NCI-H2171 treated with DMSO at 0.1 percent for 48 hours (cell line): ENCODE data around the gene BATF.

Source experiments
- DNase-seq: peaks from one replicate; lab custom pipeline; 2025; lab: John Stamatoyannopoulos, UW

Gene BATF

GRCh38 chr14:75499084-75499875 lies 23.0 kb upstream of the BATF start:
- no peak for DNase-seq

DNA sequence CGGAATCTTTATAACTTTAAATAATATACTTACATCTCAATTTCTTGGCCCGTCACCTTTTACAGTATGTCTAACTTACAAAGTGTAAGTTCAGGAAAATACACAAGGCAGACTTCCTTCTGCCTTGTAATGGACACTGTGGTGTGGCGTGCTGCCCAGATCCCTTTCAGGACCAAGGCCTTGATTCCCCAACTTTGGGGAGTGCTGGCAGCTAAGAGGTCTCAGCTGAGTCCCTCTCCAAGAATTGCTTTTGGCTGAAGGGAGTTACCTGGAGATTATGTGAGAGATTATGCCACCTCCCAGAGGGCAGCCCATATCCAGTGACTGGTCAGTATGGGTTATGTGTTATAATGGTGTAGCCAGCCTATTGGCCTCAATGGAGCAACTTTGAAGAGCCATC lies 21.2 kb upstream of the BATF start:
- no peak for DNase-seq

- no peak for DNase-seq
Observed at GRCh38 chr14:75504411-75504810, 17.9 kb upstream of the BATF start.

DNA sequence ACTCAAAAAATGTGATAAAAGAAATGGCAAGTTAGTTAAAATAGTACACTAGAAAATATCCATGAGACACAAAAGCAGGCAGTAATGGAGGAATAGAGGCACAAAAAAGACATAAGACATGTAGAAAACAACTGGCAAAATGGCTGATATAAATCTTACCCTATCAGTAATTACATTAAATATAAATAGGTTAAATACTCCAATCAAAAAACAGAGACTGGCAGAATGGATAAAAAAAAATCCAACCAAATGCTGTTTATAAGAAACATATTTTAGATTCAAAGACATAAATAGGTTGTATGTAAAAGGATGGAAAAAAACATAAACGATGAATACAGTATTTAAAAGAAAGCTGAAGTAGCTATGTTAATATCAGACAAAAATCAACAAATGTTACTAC lies 15.3 kb upstream of the BATF start:
- no peak for DNase-seq

DNA sequence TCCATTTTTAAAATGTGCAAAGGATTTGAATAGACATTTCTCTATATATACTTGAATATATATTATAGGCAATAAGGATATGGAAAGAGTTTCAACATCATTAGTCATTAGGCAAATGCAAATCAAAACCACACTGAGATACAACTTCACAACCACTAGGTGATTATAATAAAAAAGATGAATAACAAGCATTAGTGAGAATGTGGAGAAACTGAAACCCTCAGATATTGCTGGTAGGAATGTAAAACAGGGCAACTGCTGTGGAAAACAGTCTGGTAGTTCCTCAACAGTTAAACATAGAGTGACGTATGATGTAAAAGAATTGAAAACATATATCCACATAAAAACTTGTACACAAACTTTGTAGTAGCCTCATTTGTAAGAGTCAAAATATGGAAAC lies 11.7 kb upstream of the BATF start:
- DNase-seq, result no peak

DNA sequence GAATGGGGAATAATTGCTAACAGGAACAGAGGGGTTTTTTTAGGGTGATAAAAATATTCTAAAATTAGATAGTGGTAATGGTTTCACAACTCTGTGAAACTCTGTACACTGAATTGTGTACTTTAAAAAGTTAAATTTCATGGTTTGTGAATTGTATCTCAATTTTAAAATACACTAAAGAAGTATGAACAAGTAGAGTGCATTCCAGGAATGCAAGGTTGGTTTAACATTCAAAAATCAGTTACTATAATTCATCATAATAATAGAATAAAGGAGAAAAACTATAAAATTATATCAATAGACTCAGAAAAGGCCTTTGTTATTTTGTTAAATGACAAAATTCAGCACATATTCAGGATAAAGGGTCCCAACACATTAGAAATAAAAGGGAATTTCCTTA lies 11.1 kb upstream of the BATF start:
- DNase-seq, result no peak

GRCh38 chr14:75513911-75514672 lies 8.2 kb upstream of the BATF start:
- no peak for DNase-seq

GRCh38 chr14:75514673-75515628 lies 7.3 kb upstream of the BATF start:
- no peak for DNase-seq

DNA sequence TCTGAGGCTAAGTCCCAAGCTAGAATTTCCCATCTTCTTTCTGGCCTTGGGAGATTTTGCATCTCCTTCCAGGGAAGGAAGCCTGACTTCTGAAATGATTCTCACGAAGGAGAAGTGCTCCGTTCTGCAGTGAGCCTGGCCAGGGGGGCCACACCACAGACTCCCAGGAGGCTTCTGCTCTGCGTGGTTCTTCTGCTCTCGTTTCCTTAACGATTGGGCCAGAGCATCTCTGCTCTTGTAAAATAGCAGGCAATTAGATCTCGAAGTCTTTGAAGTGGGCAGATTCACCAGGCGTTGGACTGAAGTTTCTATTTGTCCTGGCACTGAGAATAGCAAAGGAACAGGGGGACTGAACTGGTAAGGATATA lies 6.7 kb upstream of the BATF start:
- DNase-seq, result no peak

DNA sequence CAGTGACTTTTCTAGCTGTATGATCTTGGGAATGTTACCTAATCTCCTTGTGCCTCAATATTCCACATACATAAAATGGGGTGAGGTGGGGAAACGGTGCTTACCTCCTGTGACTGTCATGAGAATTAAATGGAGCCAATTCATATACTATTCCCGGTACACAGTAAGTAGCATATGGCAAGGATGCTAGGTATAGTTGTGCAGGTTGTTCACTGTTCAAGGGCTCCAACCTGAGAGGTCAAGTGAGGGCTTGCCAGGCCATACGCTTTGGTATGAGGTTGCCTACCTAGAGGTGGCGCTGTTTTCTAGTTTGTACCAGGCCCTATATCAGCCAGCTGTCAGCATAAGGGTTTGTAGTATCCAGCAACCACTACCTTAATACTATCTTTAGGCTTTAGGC lies 3.6 kb upstream of the BATF start:
- no peak for DNase-seq

DNA sequence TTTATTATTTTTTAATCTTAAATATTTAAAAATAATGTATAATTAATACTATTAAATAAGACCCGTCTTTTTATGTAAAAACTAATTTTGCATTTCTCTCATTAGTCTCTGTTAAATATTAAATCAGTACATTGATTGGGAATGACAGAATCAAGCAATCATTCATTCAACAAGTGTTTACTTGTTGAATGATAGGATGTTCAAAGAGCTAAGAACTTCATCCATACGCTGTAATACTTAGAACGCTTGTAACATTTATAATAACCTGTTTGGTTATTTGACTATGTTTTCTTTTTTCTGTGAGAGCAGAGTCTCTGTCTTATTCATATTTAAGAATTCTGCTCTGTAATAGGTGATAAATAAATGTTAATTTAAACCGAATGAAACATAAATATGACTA lies 2.9 kb upstream of the BATF start:
- DNase-seq, result no peak

DNA sequence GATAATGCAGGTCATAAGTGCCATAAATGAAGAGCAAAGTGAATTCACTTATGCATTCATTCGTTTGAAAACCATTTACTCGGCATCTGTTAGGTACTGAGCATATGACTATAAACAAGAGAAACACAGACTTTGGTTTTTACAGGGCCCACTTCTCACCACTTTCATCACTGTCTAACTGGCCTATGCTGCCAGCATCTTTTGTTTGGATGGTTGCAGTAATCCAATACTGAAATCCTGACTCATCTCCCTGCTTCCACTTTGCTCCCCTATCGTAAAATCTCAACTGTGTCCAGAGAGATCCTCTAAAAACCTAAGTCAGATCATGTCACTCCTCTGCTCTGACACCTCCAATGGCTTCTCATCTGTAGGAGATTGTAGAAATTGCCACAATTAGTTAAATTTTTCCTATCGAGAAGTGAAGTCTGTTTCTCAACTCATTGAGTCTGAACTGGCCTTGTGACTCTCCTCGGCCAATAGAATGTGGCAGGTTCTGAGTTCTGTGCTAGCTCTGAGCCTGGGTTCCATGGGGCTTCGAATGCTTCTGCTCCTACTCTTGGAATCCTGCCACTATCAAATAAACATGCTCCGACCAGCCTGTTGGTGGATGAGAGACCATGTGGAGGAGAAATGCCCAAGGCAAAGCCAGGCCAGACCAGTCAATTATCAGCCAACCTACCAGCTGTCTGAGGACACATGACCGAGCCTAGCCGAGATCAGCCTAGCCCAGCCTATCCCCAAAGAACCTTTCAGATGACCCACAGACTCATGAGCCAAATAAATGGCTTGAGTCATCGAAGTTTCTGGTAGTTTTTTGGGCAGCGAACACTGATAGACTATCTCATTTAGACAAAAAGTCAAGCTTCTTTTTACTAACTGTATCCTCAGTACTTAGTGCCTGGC lies 2.2 kb upstream of the BATF start:
- no peak for DNase-seq

DNA sequence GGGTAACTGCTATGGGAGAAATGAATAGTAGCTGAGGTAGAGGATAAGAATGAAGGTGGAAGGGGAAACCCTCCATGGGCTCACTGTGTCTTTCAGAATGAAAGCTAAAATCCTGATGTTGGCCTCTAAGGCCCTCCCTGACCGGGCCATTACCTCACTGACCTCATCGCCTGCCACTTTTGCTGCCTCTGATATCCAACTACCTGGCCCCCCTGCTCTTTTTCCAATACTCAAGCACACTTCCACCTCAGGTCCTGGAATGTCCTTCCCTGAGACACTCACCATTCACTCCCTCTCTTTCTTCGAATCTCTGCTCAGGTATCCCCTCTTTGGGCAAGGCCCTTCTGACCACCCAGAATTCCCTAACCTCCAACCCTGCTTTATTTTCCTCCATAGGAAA lies 1.4 kb upstream of the BATF start:
- DNase-seq, result no peak

- no peak for DNase-seq
Observed at GRCh38 chr14:75521415-75522199, 662 bp upstream of the BATF start.

DNA sequence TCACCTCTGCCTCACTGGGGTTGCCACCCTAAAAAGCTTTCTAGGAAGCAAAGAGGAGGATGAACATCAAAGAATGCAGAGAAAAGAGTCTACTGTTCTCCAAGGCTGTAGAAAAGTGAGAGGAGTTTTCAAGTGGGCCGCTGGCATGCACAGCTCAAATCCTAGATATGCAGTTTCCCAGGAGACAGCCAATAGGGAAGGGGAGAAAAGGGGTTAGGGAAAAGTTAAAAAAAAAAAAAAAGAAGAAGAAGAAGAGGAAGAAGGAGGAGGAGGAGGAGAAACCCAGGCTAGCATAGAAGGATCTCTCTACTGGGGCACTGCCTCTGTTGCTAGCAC lies 682 bp downstream of the BATF start:
- no peak for DNase-seq

DNA sequence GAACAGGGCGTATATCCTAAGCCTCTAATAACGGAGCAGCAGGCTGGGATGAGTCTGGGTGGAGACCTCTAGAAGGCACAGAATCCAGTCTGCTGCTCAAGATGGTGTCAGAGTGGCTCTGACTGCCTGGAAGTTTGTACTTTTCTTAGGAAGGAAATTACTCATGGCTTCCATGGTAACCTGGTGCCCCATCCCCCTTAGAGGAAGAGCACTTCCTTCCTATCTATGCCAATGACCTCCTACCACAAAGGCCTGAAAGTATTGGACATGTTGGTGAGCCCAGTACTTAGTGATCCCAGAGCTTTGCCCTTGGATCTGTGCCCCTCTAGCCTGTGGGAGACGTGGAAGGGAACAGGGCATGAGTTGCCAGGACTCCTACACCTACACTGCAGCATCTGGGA lies 1.5 kb downstream of the BATF start:
- no peak for DNase-seq

- DNase-seq, result no peak
Observed at GRCh38 chr14:75525969-75526368, 3.7 kb downstream of the BATF start.

DNA sequence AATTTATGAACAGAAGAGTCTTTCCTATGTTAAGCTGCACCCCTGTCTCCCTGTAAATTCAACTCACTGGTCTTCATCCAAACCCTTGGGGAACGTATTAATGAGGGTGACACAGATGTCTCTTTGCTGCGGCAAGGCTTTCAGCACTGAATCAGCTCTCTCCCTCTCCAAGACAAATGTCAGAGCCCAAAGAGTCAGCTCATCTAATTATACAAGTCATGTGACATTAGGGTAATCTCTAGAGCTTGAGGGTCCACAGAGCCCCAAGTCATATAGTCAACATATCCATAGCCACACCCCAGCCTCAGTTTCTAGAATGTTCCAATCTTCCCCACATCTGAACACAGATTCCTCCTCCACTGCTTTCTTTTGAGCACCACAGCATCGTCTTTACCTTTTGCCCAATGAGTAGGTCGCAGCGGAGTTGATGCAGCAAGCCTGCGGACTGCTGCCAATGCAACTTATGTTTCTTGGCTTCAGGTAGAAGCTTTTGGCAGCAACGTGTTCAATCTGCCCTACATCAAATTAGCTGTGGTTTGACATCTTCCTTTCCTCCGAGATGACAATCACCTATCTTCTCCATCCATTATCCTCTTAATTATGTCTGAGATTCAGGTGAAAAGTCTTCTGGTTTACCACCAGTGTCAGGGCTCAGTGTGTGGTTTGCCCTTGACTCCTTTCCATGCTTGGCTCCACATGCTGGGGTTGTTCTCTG lies 5.3 kb downstream of the BATF start:
- DNase-seq, result no peak

DNA sequence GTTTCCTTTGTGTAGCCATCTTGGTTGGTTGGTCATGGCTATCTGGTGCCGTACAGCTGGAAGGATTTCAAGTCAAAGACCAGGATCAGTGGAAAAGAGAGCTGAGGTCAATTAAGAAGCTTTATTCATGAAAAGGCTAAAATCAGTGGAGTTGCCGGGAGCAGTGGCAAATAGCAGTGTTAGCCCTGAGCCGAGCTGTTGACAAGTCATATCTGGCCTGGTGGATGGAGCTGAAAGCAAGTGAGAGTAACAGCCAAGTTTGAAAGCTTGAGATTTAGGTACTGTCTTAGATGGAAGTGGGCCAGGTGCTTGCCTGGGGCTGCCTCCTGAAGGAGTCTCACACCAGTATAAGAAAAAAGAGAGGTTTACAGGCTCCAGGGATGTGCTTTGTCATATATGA lies 9.0 kb downstream of the BATF start:
- no peak for DNase-seq

DNA sequence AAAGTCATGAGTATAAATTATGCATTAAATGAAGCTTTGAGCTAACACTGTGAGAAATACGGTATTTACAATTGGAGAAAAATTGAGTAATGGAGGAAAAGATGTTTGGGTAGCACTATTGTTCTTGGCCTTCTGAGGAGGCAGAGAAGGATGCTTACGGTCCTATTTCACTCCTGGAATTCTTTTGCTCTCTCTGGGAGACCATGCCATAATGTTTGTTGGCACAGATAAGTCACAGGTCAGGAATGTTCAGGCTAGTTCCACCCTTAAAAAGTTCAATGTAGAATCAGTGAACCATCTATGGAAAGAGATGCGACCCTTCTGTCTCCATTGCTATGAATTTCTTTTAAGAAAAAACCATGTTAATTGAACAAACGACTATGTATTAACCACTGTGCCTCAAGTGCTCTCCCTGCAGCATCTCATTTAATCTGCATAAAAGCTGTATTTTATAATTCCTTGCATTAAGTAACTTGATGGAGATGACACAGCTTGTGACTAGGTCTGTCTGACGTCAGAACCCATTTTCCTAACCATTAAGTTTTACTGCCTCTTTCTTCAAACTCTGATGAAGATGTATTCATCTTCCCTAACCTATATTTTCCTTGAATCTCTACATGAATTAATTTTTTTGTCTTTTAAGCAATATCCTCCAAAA lies 9.5 kb downstream of the BATF start:
- no peak for DNase-seq
